DLD1 (cell line): ENCODE measurements around the gene ANK3.

Experiments used
- in situ Hi-C: cut with HindIII; loops from 2 replicates; pipeline ENCODE4 v1.10.0; 2017; ENCODE audit warnings: low sequenced_read_pairs

ANK3 gene

GRCh38 chr10:60382946-60383681, 6.6 kb downstream of the ANK3 start:
- in situ Hi-C loops, result no loop called here

- in situ Hi-C loops, result no loop called here
These were observed 8.9 kb downstream of the ANK3 start for GRCh38 chr10:60380781-60381180.

GRCh38 chr10:60377955-60378354, 11.7 kb downstream of the ANK3 start:
- in situ Hi-C loops, result no loop called here

- in situ Hi-C loops, result no loop called here
These were observed 12.7 kb downstream of the ANK3 start for GRCh38 chr10:60377042-60377352.

- in situ Hi-C loops, result no loop called here
These were observed 13.2 kb downstream of the ANK3 start for GRCh38 chr10:60376221-60377041.

- in situ Hi-C loops, result no loop called here
These were observed 14.2 kb downstream of the ANK3 start for GRCh38 chr10:60375293-60376004.

- in situ Hi-C loops, result no loop called here
These were observed 14.8 kb downstream of the ANK3 start for GRCh38 chr10:60374836-60375235.

GRCh38 chr10:60372436-60372835, 17.2 kb downstream of the ANK3 start:
- in situ Hi-C loops, result no loop called here

GRCh38 chr10:60369547-60369930, 20.1 kb downstream of the ANK3 start:
- in situ Hi-C loops, result no loop called here

GRCh38 chr10:60368875-60369546, 20.7 kb downstream of the ANK3 start:
- in situ Hi-C loops, result no loop called here

- in situ Hi-C loops, result no loop called here
These were observed 21.8 kb downstream of the ANK3 start for GRCh38 chr10:60367901-60368300.

- in situ Hi-C loops, result no loop called here
These were observed 22.2 kb downstream of the ANK3 start for GRCh38 chr10:60367431-60367830.

- in situ Hi-C loops, result no loop called here
These were observed 22.7 kb downstream of the ANK3 start for GRCh38 chr10:60367024-60367423.

GRCh38 chr10:60363187-60363586, 26.5 kb downstream of the ANK3 start:
- in situ Hi-C loops, result no loop called here

- in situ Hi-C loops, result no loop called here
These were observed 27.2 kb downstream of the ANK3 start for GRCh38 chr10:60362461-60362860.

GRCh38 chr10:60359066-60359465, 30.6 kb downstream of the ANK3 start:
- in situ Hi-C loops, result no loop called here

GRCh38 chr10:60358282-60358681, 31.4 kb downstream of the ANK3 start:
- in situ Hi-C loops, result no loop called here

- in situ Hi-C loops, result no loop called here
These were observed 36.0 kb downstream of the ANK3 start for GRCh38 chr10:60353519-60354258.

GRCh38 chr10:60352105-60352504, 37.6 kb downstream of the ANK3 start:
- in situ Hi-C loops, result no loop called here

GRCh38 chr10:60351191-60351853, 38.4 kb downstream of the ANK3 start:
- in situ Hi-C loops, result no loop called here
